ENCODE measurements around the gene KREMEN2. TPM values are rescaled to one million over a fixed set of nuclear protein-coding genes. Genes with fewer than 3 reads are reported as not detected.
A peak's percentile ranks its signal among the peaks of the same experiment; 100 is the strongest.

KREMEN2 gene, protein sequence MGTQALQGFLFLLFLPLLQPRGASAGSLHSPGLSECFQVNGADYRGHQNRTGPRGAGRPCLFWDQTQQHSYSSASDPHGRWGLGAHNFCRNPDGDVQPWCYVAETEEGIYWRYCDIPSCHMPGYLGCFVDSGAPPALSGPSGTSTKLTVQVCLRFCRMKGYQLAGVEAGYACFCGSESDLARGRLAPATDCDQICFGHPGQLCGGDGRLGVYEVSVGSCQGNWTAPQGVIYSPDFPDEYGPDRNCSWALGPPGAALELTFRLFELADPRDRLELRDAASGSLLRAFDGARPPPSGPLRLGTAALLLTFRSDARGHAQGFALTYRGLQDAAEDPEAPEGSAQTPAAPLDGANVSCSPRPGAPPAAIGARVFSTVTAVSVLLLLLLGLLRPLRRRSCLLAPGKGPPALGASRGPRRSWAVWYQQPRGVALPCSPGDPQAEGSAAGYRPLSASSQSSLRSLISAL
- 1 to 10 TPM in 1 of 4 donors, under 1 TPM in 1, not detected in 2; 0.40 to 1.6 TPM for total RNA-seq

DNA sequence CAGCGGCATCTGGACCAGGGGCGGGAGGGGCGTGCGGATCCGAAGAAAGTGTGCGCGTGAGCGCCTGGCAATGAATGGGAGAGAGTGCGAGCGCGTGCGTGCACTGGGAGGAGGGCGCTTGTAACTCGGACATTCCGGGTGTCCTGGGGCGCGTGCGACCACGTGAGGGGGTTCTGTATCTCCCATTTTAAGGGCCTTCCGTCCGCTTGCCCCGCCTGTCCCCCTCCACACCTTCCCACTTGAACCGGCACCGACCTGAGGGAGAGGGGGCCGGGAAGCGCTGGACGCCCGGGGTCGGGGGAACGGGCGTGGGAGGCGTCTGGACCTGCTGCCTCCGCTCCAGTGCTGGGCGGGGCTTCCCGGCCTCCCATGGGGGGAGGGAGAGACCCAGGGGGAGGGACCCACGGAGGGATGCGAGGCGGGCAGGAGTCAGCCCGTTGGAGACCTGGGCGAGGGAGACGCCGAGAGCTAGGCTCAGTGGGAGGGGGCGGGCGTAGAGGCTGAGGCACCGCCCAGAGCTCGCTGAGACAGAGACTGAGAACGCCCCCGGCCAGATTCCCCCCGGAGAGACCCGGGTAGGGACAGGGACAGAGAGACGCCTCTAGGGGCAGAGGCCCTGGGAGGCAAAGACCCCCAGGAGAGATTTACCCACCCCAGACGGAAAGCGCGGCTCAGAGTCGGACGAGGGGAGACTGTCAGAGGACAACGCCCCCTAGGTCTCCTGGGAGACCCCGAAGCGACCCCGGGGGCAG lies at the start of gene KREMEN2:
TSS of gene KREMEN2 (plus strand) at position 553 of the 752 bp plus-strand sequence. CDS start 246 bp downstream, outside the sequence.
- H3K27me3 ChIP-seq, result peaks cover 12 to 63% of the 10 kb centered on the region in 2 donors
- peaks cover 7 to 65% (median 48%) of the 10 kb centered on the region in 4 donors for H3K4me1 ChIP-seq
- no peak for TF ChIP-seq POLR2A (IDR thresholded peaks at IDR 0.05)
- TF ChIP-seq, protein P1, sequence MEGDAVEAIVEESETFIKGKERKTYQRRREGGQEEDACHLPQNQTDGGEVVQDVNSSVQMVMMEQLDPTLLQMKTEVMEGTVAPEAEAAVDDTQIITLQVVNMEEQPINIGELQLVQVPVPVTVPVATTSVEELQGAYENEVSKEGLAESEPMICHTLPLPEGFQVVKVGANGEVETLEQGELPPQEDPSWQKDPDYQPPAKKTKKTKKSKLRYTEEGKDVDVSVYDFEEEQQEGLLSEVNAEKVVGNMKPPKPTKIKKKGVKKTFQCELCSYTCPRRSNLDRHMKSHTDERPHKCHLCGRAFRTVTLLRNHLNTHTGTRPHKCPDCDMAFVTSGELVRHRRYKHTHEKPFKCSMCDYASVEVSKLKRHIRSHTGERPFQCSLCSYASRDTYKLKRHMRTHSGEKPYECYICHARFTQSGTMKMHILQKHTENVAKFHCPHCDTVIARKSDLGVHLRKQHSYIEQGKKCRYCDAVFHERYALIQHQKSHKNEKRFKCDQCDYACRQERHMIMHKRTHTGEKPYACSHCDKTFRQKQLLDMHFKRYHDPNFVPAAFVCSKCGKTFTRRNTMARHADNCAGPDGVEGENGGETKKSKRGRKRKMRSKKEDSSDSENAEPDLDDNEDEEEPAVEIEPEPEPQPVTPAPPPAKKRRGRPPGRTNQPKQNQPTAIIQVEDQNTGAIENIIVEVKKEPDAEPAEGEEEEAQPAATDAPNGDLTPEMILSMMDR (IDR thresholded peaks at IDR 0.05), result no peak
- peak in 1 of 3 donors; percentile 41 for DNase-seq
- H3K4me3 ChIP-seq, result peak within 1 kb of the TSS; percentile 26 to 50 (median 43)
- no peaks in the 10 kb centered on the region for H3K36me3 ChIP-seq
- H3K9me3 ChIP-seq, result no peaks in the 10 kb centered on the region
- H3K27ac ChIP-seq, result peak within 1 kb of the TSS in 1 of 4 donors; percentile 57

DNA sequence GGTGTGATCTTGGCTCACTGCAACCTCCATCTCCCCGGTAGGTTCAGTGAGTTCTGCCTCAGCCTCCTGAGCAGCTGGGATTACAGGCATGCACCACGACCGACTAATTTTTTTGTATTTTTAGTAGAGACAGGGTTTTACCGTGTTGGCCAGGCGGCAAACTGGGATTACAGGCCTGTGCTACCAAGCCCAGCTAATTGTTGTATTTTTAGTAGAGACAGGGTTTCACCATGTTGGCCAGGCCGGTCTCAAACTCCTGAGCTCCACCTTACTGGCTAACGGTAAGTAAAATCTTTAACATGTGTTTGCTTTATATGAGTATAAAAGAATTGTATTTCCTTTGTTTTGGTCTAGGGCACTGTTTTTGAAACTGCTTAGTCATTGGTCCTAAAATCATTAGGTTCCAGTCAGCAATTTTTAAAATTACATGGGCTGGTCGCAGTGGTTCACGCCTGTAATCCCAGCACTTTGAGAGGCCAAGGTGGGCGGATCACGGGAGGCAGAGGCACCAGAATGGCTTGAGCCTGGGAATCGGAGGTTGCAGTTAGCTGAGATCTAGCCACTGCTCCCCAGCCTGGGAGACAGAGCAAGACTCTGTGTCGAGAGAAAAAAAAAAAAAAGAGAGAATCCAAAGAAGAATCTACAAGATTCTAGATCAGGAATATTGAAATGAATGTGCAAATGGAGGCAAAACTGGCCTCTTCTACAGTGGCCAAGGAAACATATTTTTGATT lies 48.7 kb upstream of the KREMEN2 start:
- H3K36me3 ChIP-seq, result peaks cover 0 to 24% (median 0%) of the 10 kb centered on the region in 3 donors
- TF ChIP-seq, protein P1 (IDR thresholded peaks at IDR 0.05), result no peak
- TF ChIP-seq POLR2A (IDR thresholded peaks at IDR 0.05), result no peak
- peaks cover 0 to 22% (median 4%) of the 10 kb centered on the region in 4 donors for H3K4me1 ChIP-seq
- no peaks in the 10 kb centered on the region for H3K27me3 ChIP-seq
- no peak for DNase-seq
- no peak overlapping the region for H3K27ac ChIP-seq
- no peak overlapping the region for H3K4me3 ChIP-seq
- no peaks in the 10 kb centered on the region for H3K9me3 ChIP-seq

GRCh38 chr16:2919511-2920255 lies 44.4 kb upstream of the KREMEN2 start:
- peak in 2 of 3 donors; percentile 56 to 81 for DNase-seq
- no peaks in the 10 kb centered on the region for H3K27me3 ChIP-seq
- H3K36me3 ChIP-seq, result peaks cover 0 to 33% (median 0%) of the 10 kb centered on the region in 3 donors
- TF ChIP-seq POLR2A (IDR thresholded peaks at IDR 0.05), result no peak
- TF ChIP-seq, protein P1 (IDR thresholded peaks at IDR 0.05), result peak; percentile 89 to 98 (median 95)
- peaks cover 0 to 6% (median 2%) of the 10 kb centered on the region in 4 donors for H3K4me1 ChIP-seq
- H3K9me3 ChIP-seq, result no peaks in the 10 kb centered on the region
- no peak overlapping the region for H3K4me3 ChIP-seq
- peak overlapping the region in 2 of 4 donors; percentile 12 to 54 for H3K27ac ChIP-seq

DNA sequence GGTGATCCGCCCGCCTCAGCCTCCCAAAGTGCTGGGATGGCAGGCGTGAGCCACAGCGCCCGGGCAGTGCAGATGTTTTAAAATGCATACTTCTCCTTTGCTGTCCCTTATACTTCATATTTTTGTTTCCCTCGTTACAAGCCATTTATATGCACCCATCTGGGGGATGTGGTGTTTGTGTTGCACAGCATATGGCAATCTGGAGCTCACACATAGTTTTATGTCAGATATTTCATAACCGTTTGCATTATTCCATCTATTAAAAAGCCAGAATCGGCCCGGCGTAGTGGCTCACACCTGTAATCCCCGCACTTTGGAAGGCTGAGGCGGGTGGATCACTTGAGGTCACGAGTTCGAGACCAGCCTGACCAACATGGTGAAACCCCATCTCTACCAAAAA lies 40.6 kb upstream of the KREMEN2 start:
- TF ChIP-seq, protein P1 (IDR thresholded peaks at IDR 0.05), result no peak
- no peak for TF ChIP-seq POLR2A (IDR thresholded peaks at IDR 0.05)
- no peaks in the 10 kb centered on the region for H3K27me3 ChIP-seq
- no peak for DNase-seq
- H3K9me3 ChIP-seq, result no peaks in the 10 kb centered on the region
- H3K36me3 ChIP-seq, result peaks cover 0 to 20% (median 0%) of the 10 kb centered on the region in 3 donors
- no peak overlapping the region for H3K27ac ChIP-seq
- H3K4me3 ChIP-seq, result no peak overlapping the region
- H3K4me1 ChIP-seq, result peaks cover 0 to 6% (median 3%) of the 10 kb centered on the region in 4 donors

All from Peyer's patch (tissue), 4 donors.